Measurements from ENCODE around the gene TIMM10.

The TIMM10 gene

GRCh38 chr11:57530596-57531507 lies at the start of gene TIMM10:
TIMM10 (minus strand) TSS chr11:57530754; CDS start chr11:57530189, 565 bp downstream.
- DNase-seq (ENCODE audit: low read depth, low spot score): peak; percentile 98
- H3K27me3 ChIP-seq (ENCODE audit: insufficient read depth, insufficient read length): peaks cover 4% of the 10 kb centered on the region
- H3K4me1 ChIP-seq (ENCODE audit: insufficient read depth, insufficient read length): peaks cover 4% of the 10 kb centered on the region
- H3K9me3 ChIP-seq (ENCODE audit: insufficient read depth, low read length): no peaks in the 10 kb centered on the region
- H3K4me3 ChIP-seq (ENCODE audit: insufficient read length, low read depth): peak within 1 kb of the TSS; percentile 96
- peaks cover 32% of the 10 kb centered on the region for H3K36me3 ChIP-seq (ENCODE audit: insufficient read depth, insufficient read length, low read length)
- TF ChIP-seq ZNF274 (IDR thresholded peaks at IDR 0.05; ENCODE audit: low read depth, low read length) (no peak), SUZ12 (IDR thresholded peaks at IDR 0.05; ENCODE audit: extremely low read depth, insufficient read depth, insufficient read length) (no peak), YY1 (IDR thresholded peaks at IDR 0.05; ENCODE audit: insufficient read depth, insufficient read length) (no peak)
- peak within 1 kb of the TSS; percentile 88 for H3K9ac ChIP-seq (ENCODE audit: insufficient read length, low read depth)

- Histone ChIP-seq H3K36me3 (ENCODE audit: insufficient read depth, insufficient read length, low read length) (no peaks in the 10 kb centered on the region), H3K9me3 (ENCODE audit: insufficient read depth, low read length) (no peaks in the 10 kb centered on the region), H3K9ac (ENCODE audit: insufficient read length, low read depth) (no peak overlapping the region), H3K27me3 (ENCODE audit: insufficient read depth, insufficient read length) (no peaks in the 10 kb centered on the region), H3K4me3 (ENCODE audit: insufficient read length, low read depth) (no peak overlapping the region), H3K4me1 (ENCODE audit: insufficient read depth, insufficient read length) (peaks cover 10% of the 10 kb centered on the region)
- DNase-seq (ENCODE audit: low read depth, low spot score): no peak
- no peak for TF ChIP-seq ZNF274 (IDR thresholded peaks at IDR 0.05; ENCODE audit: low read depth, low read length)
- no peak for TF ChIP-seq YY1 (IDR thresholded peaks at IDR 0.05; ENCODE audit: insufficient read depth, insufficient read length)
- no peak for TF ChIP-seq SUZ12 (IDR thresholded peaks at IDR 0.05; ENCODE audit: extremely low read depth, insufficient read depth, insufficient read length)
These were observed 43.5 kb upstream of the TIMM10 start for GRCh38 chr11:57574061-57574460.

DNA sequence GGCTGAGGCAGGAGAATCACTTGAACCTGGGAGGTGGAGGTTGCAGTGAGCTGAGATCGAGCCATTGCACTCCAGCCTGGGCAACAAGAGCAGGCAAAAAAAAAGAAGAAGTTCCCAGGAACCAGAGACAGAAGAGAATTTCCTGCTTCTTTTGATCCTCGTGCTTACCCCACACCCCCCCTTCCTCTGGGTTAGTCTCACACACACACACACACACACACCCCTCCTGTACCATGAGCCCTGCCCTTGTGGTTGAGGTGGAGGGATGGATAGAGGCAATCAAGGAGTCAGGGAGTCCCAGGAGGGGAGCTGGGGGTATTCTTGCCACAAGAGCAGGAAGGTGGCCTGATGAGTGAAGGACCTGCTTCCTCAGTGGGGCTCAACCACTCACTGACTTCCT lies 41.1 kb upstream of the TIMM10 start:
- Histone ChIP-seq H3K4me1 (ENCODE audit: insufficient read depth, insufficient read length) (peaks cover 11% of the 10 kb centered on the region), H3K27me3 (ENCODE audit: insufficient read depth, insufficient read length) (peaks cover 8% of the 10 kb centered on the region), H3K9me3 (ENCODE audit: insufficient read depth, low read length) (no peaks in the 10 kb centered on the region), H3K36me3 (ENCODE audit: insufficient read depth, insufficient read length, low read length) (no peaks in the 10 kb centered on the region), H3K9ac (ENCODE audit: insufficient read length, low read depth) (no peak overlapping the region), H3K4me3 (ENCODE audit: insufficient read length, low read depth) (no peak overlapping the region)
- TF ChIP-seq ZNF274 (IDR thresholded peaks at IDR 0.05; ENCODE audit: low read depth, low read length): no peak
- no peak for TF ChIP-seq SUZ12 (IDR thresholded peaks at IDR 0.05; ENCODE audit: extremely low read depth, insufficient read depth, insufficient read length)
- TF ChIP-seq YY1 (IDR thresholded peaks at IDR 0.05; ENCODE audit: insufficient read depth, insufficient read length): no peak
- DNase-seq (ENCODE audit: low read depth, low spot score): no peak

DNA sequence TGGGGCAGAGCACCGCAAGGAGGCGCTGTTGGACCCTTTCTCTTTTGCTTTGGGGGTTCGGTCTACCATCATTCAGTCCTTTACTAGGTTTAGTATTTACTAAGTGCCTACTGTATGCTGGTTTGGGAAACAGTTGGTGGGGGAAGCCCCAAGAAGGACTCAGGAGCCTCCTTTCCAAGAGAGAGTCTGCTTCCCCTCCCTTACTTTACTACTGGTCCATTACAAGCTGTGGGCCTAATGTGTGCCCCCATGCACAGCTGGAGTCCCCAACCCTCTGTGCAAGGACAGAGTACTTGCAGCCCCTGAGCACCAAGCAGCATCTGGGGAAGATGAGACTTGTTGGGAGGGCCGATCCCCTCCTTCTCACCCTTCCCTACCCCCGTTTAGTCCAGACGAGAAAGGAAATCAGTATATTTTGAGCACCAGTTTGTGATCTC lies 37.8 kb upstream of the TIMM10 start:
- Histone ChIP-seq H3K4me1 (ENCODE audit: insufficient read depth, insufficient read length) (peaks cover 8% of the 10 kb centered on the region), H3K27me3 (ENCODE audit: insufficient read depth, insufficient read length) (peaks cover 12% of the 10 kb centered on the region), H3K9ac (ENCODE audit: insufficient read length, low read depth) (peak overlapping the region; percentile 94), H3K36me3 (ENCODE audit: insufficient read depth, insufficient read length, low read length) (no peaks in the 10 kb centered on the region), H3K9me3 (ENCODE audit: insufficient read depth, low read length) (no peaks in the 10 kb centered on the region), H3K4me3 (ENCODE audit: insufficient read length, low read depth) (peak overlapping the region; percentile 81)
- peak; percentile 67 for DNase-seq (ENCODE audit: low read depth, low spot score)
- TF ChIP-seq SUZ12 (IDR thresholded peaks at IDR 0.05; ENCODE audit: extremely low read depth, insufficient read depth, insufficient read length): no peak
- no peak for TF ChIP-seq YY1 (IDR thresholded peaks at IDR 0.05; ENCODE audit: insufficient read depth, insufficient read length)

DNA sequence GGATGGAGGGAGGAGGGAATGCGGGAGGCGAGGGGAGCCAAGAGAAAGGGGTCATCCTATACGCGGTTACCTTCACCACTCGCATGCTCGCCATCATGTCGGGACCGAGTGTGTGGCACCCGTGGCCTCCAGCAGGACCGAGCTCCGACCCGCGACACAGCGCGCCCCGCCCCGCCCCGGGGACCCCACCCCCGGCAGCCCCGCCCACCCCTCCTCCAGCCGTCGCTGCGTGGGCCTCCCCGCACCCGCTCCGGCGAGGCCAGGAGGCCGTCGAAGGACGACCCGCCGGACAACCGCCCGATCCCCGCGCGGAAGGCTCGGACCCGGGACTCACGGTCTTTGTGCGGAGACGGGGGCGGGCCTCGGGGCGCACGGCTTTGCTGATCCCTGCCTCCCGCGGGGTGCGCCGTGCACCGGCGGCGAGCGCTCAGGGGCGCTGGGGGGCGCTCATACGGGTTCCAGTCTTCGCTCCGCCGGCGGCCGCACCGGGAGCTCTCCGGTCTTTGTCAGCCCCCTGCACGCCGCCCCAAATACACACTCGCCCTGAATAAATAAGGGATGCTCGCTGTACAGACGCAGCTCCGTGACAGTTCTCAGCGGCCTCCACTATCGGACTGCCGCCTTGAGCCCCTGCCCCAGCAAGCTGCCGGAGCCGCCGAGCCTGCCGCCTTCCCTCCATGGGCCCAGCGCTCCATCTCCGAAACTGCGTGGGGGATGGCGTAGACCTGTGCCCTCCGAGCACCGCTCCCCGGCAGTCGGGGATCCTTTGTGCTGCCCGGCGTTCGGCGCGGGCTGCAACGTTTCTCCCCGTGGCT lies 37.2 kb upstream of the TIMM10 start, which contains the start of gene UBE2L6:
Gene UBE2L6 (minus strand): TSS at position 158 of the 815 bp plus-strand sequence. CDS start 61 bp downstream, at position 97.
- peak within 1 kb of the TSS; percentile 94 for H3K9ac ChIP-seq (ENCODE audit: insufficient read length, low read depth)
- H3K9me3 ChIP-seq (ENCODE audit: insufficient read depth, low read length): no peaks in the 10 kb centered on the region
- peaks cover 8% of the 10 kb centered on the region for H3K4me1 ChIP-seq (ENCODE audit: insufficient read depth, insufficient read length)
- H3K27me3 ChIP-seq (ENCODE audit: insufficient read depth, insufficient read length): peaks cover 12% of the 10 kb centered on the region
- H3K36me3 ChIP-seq (ENCODE audit: insufficient read depth, insufficient read length, low read length): no peaks in the 10 kb centered on the region
- TF ChIP-seq ZNF274 (IDR thresholded peaks at IDR 0.05; ENCODE audit: low read depth, low read length) (no peak), YY1 (IDR thresholded peaks at IDR 0.05; ENCODE audit: insufficient read depth, insufficient read length) (no peak), SUZ12 (IDR thresholded peaks at IDR 0.05; ENCODE audit: extremely low read depth, insufficient read depth, insufficient read length) (no peak)
- H3K4me3 ChIP-seq (ENCODE audit: insufficient read length, low read depth): peak within 1 kb of the TSS; percentile 81
- no peak for DNase-seq (ENCODE audit: low read depth, low spot score)

- Histone ChIP-seq H3K4me1 (ENCODE audit: insufficient read depth, insufficient read length) (peaks cover 13% of the 10 kb centered on the region), H3K27me3 (ENCODE audit: insufficient read depth, insufficient read length) (peaks cover 12% of the 10 kb centered on the region), H3K9ac (ENCODE audit: insufficient read length, low read depth) (peak overlapping the region; percentile 62), H3K4me3 (ENCODE audit: insufficient read length, low read depth) (peak overlapping the region; percentile 81), H3K36me3 (ENCODE audit: insufficient read depth, insufficient read length, low read length) (no peaks in the 10 kb centered on the region), H3K9me3 (ENCODE audit: insufficient read depth, low read length) (no peaks in the 10 kb centered on the region)
- DNase-seq (ENCODE audit: low read depth, low spot score): no peak
- TF ChIP-seq ZNF274 (IDR thresholded peaks at IDR 0.05; ENCODE audit: low read depth, low read length) (no peak), YY1 (IDR thresholded peaks at IDR 0.05; ENCODE audit: insufficient read depth, insufficient read length) (no peak), SUZ12 (IDR thresholded peaks at IDR 0.05; ENCODE audit: extremely low read depth, insufficient read depth, insufficient read length) (no peak)
These were observed 36.5 kb upstream of the TIMM10 start for GRCh38 chr11:57566905-57567514.
